Measurements from ENCODE around the gene KCNK1.

Gene KCNK1

DNA sequence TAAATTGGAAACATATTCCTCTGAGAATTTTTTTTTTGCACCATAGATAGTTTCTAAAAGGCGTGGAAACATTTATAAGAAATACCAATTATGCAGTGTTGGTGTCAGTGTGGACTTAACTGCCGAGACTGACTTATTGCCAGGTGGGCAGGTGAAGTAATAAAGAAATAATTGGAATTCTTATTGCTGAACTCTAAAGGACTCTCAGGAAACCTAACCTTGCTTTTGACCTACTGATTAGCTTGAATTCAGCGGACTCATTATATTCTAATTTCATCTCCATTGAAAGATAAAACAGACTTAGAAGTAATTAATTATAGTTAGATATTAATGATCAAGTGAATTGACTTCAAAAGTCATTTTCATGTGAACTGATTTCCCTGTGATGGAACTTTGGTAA, 26.3 kb downstream of the KCNK1 start:
- H3K27ac Mint-ChIP-seq, result no peak overlapping the region
- H3K36me3 Mint-ChIP-seq (ENCODE audit: low read depth), result no peaks in the 10 kb centered on the region
- peaks cover 25% of the 10 kb centered on the region for H3K27me3 Mint-ChIP-seq
- no peaks in the 10 kb centered on the region for H3K4me1 Mint-ChIP-seq (ENCODE audit: low read depth)
- H3K4me3 Mint-ChIP-seq, result no peak overlapping the region
- H3K9me3 Mint-ChIP-seq, result no peaks in the 10 kb centered on the region

DNA sequence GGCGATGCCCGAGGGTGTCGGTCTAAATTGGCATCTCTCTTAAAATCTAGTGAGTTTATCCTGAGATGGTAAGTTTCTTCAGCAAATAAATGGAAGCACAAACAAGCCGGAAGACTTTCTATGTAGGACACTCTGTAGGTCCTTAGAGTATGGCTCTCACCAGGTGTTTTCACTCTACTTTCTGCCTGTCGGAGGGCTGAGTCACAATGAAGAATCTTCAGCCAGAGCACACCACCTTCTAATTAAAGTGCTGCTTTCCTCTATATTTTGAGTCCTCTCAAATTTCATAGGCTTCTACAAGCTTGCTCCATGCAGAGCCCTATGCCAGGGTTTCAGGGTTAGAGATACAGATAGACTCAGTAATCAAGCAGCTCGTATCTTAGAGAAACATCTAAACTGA, 27.1 kb downstream of the KCNK1 start:
- peaks cover 22% of the 10 kb centered on the region for H3K27me3 Mint-ChIP-seq
- H3K36me3 Mint-ChIP-seq (ENCODE audit: low read depth), result no peaks in the 10 kb centered on the region
- no peak overlapping the region for H3K4me3 Mint-ChIP-seq
- no peak overlapping the region for H3K27ac Mint-ChIP-seq
- no peaks in the 10 kb centered on the region for H3K9me3 Mint-ChIP-seq
- no peaks in the 10 kb centered on the region for H3K4me1 Mint-ChIP-seq (ENCODE audit: low read depth)

DNA sequence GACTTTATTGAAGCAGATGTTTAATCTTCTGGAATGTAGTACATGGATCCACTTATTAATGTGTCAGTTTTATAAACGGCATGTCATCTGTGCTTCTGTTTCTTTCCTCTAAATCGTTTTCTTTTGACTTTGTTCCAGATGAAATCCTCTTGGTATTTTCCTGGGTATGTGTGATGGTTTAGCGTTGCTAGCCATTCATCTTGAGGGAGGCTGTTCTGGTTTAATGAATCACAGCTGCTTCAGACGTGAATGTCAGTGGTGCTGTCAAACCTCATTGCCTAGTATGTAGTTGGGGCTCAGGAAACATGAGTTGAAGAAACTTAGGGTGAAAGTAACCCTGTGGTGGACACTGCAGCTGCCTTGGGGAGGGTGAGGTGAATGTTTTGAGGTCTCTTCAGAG, 33.2 kb downstream of the KCNK1 start:
- Mint-ChIP-seq H3K27ac (no peak overlapping the region), H3K4me1 (ENCODE audit: low read depth) (no peaks in the 10 kb centered on the region), H3K9me3 (no peaks in the 10 kb centered on the region), H3K4me3 (no peak overlapping the region), H3K36me3 (ENCODE audit: low read depth) (no peaks in the 10 kb centered on the region), H3K27me3 (peaks cover 7% of the 10 kb centered on the region)

DNA sequence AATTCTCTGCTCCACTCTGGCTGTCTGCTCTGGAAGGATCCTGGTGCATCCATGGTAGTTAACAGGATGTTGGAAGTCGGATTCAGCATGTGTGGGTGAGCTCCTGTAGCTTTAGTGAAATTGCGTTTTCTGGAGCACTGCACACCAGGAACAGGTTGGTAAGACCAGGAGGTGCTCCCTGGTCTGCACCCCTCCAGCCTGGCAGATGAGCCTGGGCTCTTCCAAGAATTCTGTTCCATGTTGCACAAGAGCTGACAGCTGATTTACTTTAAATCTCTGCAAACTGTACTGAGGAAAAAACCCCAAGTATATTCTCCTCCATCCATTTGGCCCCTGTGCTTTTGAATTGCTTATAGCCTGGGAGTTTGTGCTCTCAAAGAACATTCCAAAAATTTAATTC, 33.7 kb downstream of the KCNK1 start:
- Mint-ChIP-seq H3K27ac (no peak overlapping the region), H3K27me3 (peaks cover 4% of the 10 kb centered on the region), H3K9me3 (no peaks in the 10 kb centered on the region), H3K36me3 (ENCODE audit: low read depth) (no peaks in the 10 kb centered on the region), H3K4me1 (ENCODE audit: low read depth) (no peaks in the 10 kb centered on the region), H3K4me3 (no peak overlapping the region)

DNA sequence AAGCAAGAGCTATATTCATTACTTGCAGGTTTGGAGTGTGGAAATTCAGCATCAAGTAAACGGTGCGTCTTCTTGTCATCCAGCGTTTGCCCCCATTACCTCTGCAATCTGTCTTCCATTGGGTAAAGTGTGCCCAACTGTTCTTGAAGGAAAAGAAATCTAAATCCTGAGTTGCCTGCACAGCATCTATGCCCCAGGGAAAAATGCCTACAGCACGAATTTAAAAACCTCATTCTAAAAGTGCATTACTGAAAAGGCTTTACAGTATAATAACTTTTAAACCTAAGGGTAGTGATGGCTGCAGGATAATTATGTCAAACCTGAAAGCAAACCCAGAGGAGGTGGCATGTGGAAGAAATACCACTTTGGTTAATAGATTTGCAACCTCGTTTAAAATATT, 37.2 kb downstream of the KCNK1 start:
- Mint-ChIP-seq H3K27me3 (peaks cover 4% of the 10 kb centered on the region), H3K9me3 (no peaks in the 10 kb centered on the region), H3K4me1 (ENCODE audit: low read depth) (no peaks in the 10 kb centered on the region), H3K27ac (no peak overlapping the region), H3K4me3 (no peak overlapping the region), H3K36me3 (ENCODE audit: low read depth) (no peaks in the 10 kb centered on the region)

DNA sequence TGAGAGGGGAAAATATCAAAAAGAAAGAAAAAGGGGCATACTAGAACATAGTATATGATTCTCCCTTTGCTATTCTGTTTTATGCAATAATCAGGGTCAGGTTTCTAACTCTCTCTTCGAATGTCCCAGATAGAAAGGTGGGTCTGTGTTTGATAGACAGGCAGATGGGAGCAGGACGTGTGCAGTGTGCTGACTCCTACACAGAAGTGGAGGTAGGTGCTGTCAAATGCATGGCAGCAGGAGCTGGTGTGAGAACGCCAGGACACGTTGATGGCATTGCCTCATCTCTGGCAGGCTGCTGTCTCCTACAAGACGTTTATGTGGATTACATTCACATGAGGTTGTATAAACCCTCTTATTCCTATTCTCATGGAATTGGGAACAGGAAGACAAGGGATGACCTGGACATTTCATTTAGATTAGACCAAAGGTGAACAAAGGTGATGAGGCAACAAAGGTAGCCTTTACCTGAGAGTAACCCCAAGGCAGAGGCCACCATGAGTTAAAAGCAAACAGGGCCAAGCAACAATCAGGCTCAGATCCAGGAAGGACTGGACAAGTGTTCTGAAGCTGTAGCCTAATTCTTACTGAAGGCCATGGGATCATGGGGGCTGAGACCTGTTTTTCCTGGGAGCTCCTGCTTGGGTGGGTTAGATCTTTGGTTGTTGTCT, 37.8 kb downstream of the KCNK1 start:
- Mint-ChIP-seq H3K36me3 (ENCODE audit: low read depth) (no peaks in the 10 kb centered on the region), H3K4me3 (no peak overlapping the region), H3K27me3 (peaks cover 4% of the 10 kb centered on the region), H3K4me1 (ENCODE audit: low read depth) (no peaks in the 10 kb centered on the region), H3K27ac (no peak overlapping the region), H3K9me3 (no peaks in the 10 kb centered on the region)

DNA sequence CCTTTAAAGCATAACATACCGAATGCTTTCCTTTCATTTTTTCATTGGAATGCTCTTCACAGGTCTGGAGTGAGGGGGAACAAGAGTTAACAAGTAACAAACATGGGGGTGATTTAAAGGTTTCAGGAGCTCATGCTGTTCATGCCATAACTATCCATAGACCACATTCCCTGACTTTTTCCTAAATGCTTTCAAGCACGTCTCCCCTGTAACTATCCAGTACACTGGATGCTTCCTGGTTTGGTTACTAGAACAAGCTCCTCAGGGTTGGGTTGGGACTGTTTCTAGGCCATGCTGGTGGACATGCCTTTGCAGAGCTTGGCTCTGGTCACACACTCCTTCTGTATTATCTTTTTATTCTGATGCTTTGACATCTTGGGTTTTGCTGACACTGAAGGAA, 38.6 kb downstream of the KCNK1 start:
- no peak overlapping the region for H3K4me3 Mint-ChIP-seq
- H3K27me3 Mint-ChIP-seq, result peaks cover 4% of the 10 kb centered on the region
- no peak overlapping the region for H3K27ac Mint-ChIP-seq
- no peaks in the 10 kb centered on the region for H3K4me1 Mint-ChIP-seq (ENCODE audit: low read depth)
- H3K36me3 Mint-ChIP-seq (ENCODE audit: low read depth), result no peaks in the 10 kb centered on the region
- H3K9me3 Mint-ChIP-seq, result no peaks in the 10 kb centered on the region

DNA sequence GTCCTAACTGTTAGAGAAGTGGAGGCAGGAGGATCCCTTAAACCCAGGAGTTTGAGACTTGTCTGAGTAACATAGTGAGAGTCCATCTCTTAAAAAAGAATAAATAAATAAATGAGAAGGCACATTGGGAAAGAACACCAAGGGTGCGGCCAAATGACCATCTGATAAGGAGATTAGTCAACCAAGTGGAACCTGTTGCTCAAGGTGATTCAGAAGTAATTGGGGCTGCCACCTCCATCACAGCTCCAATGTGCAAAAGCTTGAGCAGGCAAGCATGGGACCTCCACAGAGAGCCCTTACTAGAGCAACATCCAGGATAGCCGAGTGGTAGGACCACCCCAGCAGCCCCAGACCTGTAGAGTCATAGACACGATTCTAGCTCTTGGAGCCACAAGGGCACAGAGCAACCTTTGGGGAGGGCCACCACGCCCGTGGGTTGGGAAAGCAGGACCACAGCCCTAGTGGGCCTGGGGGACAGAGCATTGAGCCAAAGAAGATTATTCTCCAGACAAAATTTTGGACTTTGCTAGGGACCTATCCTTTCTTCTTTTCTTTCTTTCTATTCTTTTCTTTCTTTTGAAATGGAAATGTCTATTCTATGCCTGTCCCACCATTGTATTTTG, 40.9 kb downstream of the KCNK1 start:
- H3K4me1 Mint-ChIP-seq (ENCODE audit: low read depth), result no peaks in the 10 kb centered on the region
- H3K27me3 Mint-ChIP-seq, result peaks cover 4% of the 10 kb centered on the region
- no peaks in the 10 kb centered on the region for H3K9me3 Mint-ChIP-seq
- no peak overlapping the region for H3K27ac Mint-ChIP-seq
- no peak overlapping the region for H3K4me3 Mint-ChIP-seq
- H3K36me3 Mint-ChIP-seq (ENCODE audit: low read depth), result no peaks in the 10 kb centered on the region

DNA sequence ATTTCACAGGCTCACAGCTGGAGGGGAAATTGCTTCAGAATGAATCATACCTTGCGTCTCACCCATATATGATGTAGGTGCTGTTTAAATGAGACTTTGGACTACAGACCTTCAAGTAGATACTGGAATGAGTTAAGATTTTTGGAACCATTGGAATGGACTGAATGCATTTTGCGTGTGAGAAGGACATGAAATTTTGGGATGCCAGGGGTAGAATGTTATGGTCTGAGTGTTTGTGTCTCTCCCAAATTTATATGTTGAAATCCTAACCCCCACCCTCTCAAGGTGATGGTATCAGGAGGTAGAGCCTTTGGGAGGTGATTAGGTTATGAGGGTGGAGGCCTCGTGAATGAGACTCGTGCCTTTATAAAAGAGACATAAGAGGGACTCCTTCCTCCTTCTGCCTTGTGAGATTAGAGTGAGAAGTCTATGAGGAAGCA, 41.4 kb downstream of the KCNK1 start:
- Mint-ChIP-seq H3K4me1 (ENCODE audit: low read depth) (no peaks in the 10 kb centered on the region), H3K4me3 (no peak overlapping the region), H3K27me3 (peaks cover 4% of the 10 kb centered on the region), H3K27ac (no peak overlapping the region), H3K36me3 (ENCODE audit: low read depth) (no peaks in the 10 kb centered on the region), H3K9me3 (no peaks in the 10 kb centered on the region)

DNA sequence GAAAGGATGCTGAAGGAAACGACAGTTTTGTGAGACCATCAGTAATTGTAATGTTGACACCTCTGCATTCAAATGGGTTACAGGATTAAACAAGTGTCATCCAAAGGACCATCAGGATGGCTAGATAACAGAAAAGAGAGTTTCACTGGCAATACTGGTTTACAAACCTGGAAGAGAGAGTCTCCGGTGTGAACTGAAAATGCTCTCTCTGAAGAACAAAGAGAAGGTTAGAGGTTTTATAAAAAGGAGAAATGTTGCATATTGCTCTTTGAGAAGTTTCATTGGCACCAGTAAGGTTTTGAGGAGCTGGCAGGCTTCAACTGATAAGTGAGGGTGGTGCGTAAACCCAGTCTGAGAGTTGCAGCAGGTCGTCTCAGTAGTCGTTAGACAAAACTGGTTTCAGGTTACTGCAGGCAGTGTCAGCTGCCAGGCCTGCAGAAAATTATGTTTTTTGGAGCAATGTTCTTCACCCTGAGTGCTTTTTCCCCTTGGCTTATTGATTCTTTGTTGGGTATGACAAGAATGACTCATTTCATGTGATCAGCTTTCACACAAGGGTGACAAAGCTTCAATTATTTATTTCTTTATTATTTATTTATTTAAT, 42.2 kb downstream of the KCNK1 start:
- Mint-ChIP-seq H3K4me3 (no peak overlapping the region), H3K27ac (no peak overlapping the region), H3K4me1 (ENCODE audit: low read depth) (no peaks in the 10 kb centered on the region), H3K36me3 (ENCODE audit: low read depth) (no peaks in the 10 kb centered on the region), H3K27me3 (peaks cover 4% of the 10 kb centered on the region), H3K9me3 (no peaks in the 10 kb centered on the region)

DNA sequence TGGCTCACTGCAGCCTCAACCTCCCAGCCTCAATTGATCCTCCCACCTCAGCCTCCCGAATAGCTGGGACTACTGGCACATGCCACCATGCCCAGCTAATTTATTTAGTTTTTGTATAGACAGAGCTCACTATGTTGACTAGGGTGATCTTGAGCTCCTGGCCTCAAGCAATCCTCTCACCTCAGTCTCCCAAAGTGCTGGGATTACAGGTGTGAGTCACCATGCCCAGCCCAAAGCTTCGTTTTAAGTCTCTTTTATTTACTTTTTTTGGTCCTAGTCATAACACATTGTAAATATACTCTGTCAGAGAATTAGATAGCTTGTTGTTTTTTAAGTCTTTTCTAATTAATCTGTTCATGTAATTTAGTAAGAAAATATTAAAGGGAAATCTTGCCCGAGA, 42.8 kb downstream of the KCNK1 start:
- peaks cover 4% of the 10 kb centered on the region for H3K27me3 Mint-ChIP-seq
- H3K4me1 Mint-ChIP-seq (ENCODE audit: low read depth), result no peaks in the 10 kb centered on the region
- H3K27ac Mint-ChIP-seq, result no peak overlapping the region

DNA sequence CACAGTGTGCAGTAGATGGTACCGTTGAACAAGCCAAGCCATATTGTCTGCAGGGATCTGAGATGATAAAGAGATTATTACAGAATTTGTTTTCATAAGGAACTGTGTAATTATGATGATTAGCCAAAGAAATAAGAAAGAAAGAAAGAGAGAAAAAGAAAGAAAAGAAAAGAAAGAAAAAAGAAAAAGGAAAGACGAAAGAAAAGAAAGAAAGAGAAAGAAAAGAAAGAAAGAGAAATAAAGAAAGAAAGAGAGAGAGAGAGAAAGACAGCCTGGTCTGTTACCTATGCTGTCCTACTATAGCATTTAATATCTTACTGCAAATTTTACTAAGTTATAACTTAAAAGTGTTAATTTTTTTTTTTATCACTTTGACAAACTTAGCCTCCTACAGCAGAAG, 43.6 kb downstream of the KCNK1 start:
- Mint-ChIP-seq H3K36me3 (ENCODE audit: low read depth) (no peaks in the 10 kb centered on the region), H3K27ac (no peak overlapping the region), H3K9me3 (no peaks in the 10 kb centered on the region), H3K4me3 (no peak overlapping the region), H3K4me1 (ENCODE audit: low read depth) (no peaks in the 10 kb centered on the region), H3K27me3 (peaks cover 4% of the 10 kb centered on the region)

More for the DNA sequence above, 42.8 kb downstream of the KCNK1 start:
- no peak overlapping the region for H3K4me3 Mint-ChIP-seq
- H3K9me3 Mint-ChIP-seq, result no peaks in the 10 kb centered on the region
- no peaks in the 10 kb centered on the region for H3K36me3 Mint-ChIP-seq (ENCODE audit: low read depth)

DNA sequence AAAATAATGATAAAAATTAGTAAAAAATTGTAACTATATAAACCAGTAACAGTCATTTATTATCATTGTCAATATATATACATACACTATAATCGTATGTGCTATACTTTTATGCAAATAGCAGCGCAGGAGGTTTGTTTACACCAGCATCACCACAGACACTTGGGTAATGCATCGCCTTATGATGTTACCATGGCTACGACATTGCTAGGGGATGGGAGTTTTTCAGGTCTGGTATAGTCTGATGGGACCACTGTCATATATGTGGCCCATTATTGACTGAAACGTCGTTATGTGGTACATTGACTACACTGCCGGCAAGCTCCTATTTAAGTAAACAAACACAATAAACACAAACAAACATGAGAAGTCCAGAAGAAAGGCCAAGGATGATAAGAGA, 45.6 kb downstream of the KCNK1 start:
- no peaks in the 10 kb centered on the region for H3K36me3 Mint-ChIP-seq (ENCODE audit: low read depth)
- no peaks in the 10 kb centered on the region for H3K9me3 Mint-ChIP-seq
- H3K27ac Mint-ChIP-seq, result no peak overlapping the region
- H3K27me3 Mint-ChIP-seq, result peaks cover 4% of the 10 kb centered on the region
- no peak overlapping the region for H3K4me3 Mint-ChIP-seq
- no peaks in the 10 kb centered on the region for H3K4me1 Mint-ChIP-seq (ENCODE audit: low read depth)

DNA sequence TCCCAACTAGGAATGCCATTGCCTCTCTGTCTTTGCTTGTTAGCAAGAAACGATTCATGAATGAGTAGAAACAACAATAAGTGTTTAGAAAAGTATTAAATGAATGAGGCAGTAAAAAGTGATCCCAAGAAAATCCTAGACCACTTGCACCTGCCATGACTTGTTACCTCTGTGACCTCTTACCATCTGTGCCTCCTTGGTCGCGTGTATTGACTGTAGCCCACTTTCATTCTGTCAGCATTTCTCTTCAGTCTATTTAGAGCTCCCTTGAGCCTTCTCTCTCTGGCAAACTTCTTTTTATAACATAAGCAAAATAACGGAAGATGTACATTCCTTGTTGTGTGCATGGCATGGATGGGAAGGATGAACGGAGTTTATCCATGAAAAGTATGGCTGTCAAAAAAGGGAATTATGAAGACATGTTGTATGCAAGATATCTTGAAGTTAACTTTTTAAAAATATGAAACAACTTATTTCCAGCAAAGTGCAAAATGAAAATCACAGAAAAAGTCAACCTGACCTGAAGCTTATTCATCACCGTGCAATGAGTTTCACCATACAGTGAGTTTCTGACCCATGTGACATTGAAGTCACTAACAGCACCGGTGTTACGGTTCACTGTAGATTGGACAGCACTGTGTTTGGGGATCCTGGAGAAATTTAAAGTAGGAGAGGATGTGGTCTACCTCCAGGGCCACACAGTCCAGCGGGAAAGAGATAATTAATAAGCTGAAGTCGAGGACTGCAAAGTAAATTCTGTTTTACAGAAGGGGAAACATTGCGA, 47.7 kb downstream of the KCNK1 start:
- no peak overlapping the region for H3K4me3 Mint-ChIP-seq

More for the DNA sequence above, 47.7 kb downstream of the KCNK1 start:
- H3K27ac Mint-ChIP-seq, result no peak overlapping the region
- H3K9me3 Mint-ChIP-seq, result no peaks in the 10 kb centered on the region
- H3K27me3 Mint-ChIP-seq, result no peaks in the 10 kb centered on the region
- no peaks in the 10 kb centered on the region for H3K36me3 Mint-ChIP-seq (ENCODE audit: low read depth)
- no peaks in the 10 kb centered on the region for H3K4me1 Mint-ChIP-seq (ENCODE audit: low read depth)
